IPS-18c (cell line): Measurements from ENCODE around the gene HHATL.

Experiments used
- H3K4me3 ChIP-seq: 2 replicates; pipeline ENCODE4 v1.7.0; 2013; ENCODE audit warnings: low read depth, mild to moderate bottlenecking, low read length, moderate library complexity; ENCODE audit not compliant: insufficient read depth
- H3K9me3 ChIP-seq: one replicate; pipeline ENCODE4 v1.6.1; 2013; ENCODE audit warnings: mild to moderate bottlenecking, low read length, moderate library complexity; ENCODE audit not compliant: control insufficient read depth, insufficient read depth

HHATL gene

GRCh38 chr3:42655331-42655888 lies 47.2 kb downstream of the HHATL start:
- peak overlapping the region; percentile 65 for H3K4me3 ChIP-seq

GRCh38 chr3:42654331-42655201 lies 48.0 kb downstream of the HHATL start:
- H3K9me3 ChIP-seq: no peaks in the 10 kb centered on the region
- H3K4me3 ChIP-seq: peak overlapping the region; percentile 65

More at GRCh38 chr3:42655331-42655888, 47.2 kb downstream of the HHATL start:
- no peaks in the 10 kb centered on the region for H3K9me3 ChIP-seq

- Histone ChIP-seq H3K4me3 (peak within 1 kb of the TSS; percentile 65), H3K9me3 (no peaks in the 10 kb centered on the region)
Measured at GRCh38 chr3:42653560-42654330, 48.9 kb downstream of the HHATL start, which contains the start of gene ZBTB47. ZBTB47 (plus strand) TSS chr3:42653697; CDS start chr3:42658356, 4,659 bp downstream.

GRCh38 chr3:42653303-42653559 lies 49.4 kb downstream of the HHATL start:
- Histone ChIP-seq H3K9me3 (no peaks in the 10 kb centered on the region), H3K4me3 (peak overlapping the region; percentile 59)

GRCh38 chr3:42652611-42653302 lies 49.8 kb downstream of the HHATL start:
- H3K9me3 ChIP-seq: no peaks in the 10 kb centered on the region
- peak overlapping the region; percentile 59; the same call in 1 of the 2 replicates for H3K4me3 ChIP-seq

- Histone ChIP-seq H3K9me3 (no peaks in the 10 kb centered on the region), H3K4me3 (no peak overlapping the region)
Measured at GRCh38 chr3:42652251-42652610, 50.4 kb downstream of the HHATL start.

- Histone ChIP-seq H3K9me3 (no peaks in the 10 kb centered on the region), H3K4me3 (no peak overlapping the region)
Measured at GRCh38 chr3:42651248-42652091, 51.1 kb downstream of the HHATL start.

- Histone ChIP-seq H3K4me3 (no peak overlapping the region), H3K9me3 (no peaks in the 10 kb centered on the region)
Measured at GRCh38 chr3:42649783-42650182, 52.8 kb downstream of the HHATL start.

GRCh38 chr3:42649006-42649405 lies 53.6 kb downstream of the HHATL start:
- no peak overlapping the region for H3K4me3 ChIP-seq
- no peaks in the 10 kb centered on the region for H3K9me3 ChIP-seq

- Histone ChIP-seq H3K9me3 (no peaks in the 10 kb centered on the region), H3K4me3 (no peak overlapping the region)
Measured at GRCh38 chr3:42647821-42648459, 54.7 kb downstream of the HHATL start.
